Measurements from ENCODE around the gene MOXD1. TPM values are rescaled to one million over a fixed set of nuclear protein-coding genes. Genes with fewer than 3 reads are reported as not detected.
"Not testable (repeated sequence)": the region's sequence is repeated elsewhere in the genome, so short reads cannot be mapped to it uniquely, and the experiment has no call there.

The MOXD1 gene
- total RNA-seq, 1 experiment from 2014 or later: 109 TPM

GRCh38 chr6:132282696-132283095, 118.6 kb downstream of the MOXD1 start:
- peak; percentile 23 for DNase-seq (ENCODE audit: low read depth)

- DNase-seq (ENCODE audit: low read depth): no peak
Observed at GRCh38 chr6:132280436-132280835, 120.8 kb downstream of the MOXD1 start.

DNA sequence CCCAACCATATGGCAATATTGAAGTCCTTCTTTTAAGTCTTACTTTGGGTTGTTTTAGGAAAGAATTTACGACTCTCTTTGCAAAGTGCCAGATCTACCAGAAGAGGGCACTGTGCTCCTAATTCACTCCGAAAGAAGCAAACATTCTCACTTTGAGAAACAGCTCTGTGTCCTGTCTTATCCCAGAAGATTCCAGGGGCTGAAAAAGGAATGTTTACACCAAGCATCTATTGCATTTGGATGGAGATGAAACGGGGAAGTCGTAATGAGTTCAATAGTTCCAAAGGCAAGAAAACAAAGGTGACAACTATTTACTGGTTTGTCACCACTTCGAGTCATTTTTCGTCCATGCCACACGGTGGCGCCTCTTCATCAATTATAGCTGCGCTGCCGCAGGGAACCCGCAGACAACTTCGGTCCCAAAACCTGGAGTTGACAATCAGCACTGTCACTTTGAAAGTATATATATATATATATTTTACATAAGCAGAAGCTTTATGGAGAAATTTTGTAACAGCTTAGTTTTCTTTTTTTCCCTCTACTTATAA, 121.6 kb downstream of the MOXD1 start:
- peak; percentile 70 for DNase-seq (ENCODE audit: low read depth)

DNA sequence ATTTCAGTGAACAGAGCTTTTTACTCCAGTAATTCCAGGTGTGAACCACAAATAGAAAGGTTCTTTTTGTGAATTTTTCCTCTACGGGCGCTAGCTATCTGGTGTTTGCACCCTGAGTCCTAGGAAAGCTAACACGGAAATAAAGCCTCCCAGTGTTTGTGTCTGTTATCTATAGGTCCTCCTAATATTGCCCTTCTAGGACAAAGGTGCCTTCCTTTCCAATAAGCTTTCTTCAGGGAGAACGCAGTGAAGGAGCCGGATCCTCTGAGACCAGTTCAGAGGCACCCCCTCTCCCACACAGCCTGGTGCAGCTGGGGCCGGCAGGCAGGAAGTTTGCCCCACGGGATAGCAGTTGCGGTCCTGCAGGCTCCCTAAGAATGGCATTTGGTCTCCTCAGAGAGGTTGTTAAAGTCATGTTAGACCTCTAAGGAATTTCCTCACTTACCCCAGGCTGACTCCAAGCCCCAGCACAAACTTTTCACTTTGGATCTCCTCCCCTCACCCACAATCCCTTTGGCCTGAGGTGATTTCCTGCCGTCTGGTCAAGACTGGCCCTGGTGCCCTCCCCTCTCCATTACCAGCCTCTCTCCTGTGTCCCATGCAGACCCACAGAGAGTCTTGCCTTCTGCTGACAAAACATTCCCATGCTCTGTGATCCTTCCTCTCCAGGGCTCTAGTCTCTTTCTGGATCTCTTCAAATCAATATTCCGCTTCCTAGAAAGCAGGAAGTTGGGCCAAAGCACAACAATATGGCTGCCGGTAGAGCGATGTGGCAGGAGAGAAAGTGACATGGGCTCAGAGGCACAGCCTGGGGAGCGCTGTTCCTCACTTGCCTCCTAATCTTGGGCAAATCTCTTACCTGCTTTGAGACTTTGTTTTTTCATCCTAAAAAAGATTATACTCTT, 126.0 kb downstream of the MOXD1 start:
- DNase-seq (ENCODE audit: low read depth): peak; percentile 18

DNA sequence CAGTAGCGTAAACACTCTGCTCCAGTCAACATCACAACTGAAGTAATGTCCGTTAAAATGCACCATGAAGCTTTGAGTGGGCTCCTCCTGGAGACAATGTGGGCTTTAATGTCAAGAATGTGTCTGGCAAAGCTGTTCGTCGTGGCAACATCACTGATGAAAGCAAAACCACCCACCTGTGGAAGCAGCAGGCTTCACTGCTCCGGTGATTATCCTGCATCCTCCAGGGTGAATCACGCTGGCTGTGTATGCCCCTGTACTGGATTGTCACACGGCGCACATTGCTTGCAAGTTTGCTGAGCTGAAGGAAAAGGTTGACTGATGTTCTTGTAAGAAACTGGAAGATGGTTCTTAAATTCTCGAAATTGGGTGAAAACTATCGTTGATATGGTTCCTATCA, 128.5 kb downstream of the MOXD1 start:
- DNase-seq (ENCODE audit: low read depth): no peak

DNA sequence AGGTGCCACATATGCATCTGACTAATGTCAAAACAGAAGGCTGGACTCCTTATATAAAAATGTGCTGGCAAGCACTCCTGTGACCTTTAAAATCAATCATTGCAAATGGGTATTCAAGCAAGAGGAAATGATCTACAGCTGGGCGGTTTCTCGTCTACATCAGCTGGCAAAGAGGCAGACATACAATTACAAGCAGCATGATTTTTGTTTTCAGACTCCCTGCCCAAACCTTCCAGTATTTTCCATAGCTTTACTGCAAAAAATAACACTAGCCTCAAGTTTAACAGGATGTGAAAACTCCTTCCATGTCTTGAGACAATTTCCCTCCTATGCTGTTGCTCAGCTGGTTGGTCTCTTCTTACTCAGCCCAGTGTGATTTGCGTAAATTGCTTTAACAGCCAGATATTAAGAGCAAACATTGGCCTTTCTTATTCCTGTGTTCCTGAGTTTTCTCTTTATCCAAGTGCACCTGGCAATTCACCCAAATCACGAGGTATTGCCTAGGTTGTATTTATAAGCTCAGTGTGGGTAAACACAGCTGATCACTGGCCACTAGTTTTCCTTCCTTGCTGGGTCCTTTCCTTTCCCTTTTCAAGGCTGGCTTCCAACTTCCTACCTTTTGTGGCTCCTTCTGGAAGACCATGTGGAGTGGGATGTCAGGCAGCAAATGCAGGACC, 130.4 kb downstream of the MOXD1 start:
- no peak for DNase-seq (ENCODE audit: low read depth)

DNA sequence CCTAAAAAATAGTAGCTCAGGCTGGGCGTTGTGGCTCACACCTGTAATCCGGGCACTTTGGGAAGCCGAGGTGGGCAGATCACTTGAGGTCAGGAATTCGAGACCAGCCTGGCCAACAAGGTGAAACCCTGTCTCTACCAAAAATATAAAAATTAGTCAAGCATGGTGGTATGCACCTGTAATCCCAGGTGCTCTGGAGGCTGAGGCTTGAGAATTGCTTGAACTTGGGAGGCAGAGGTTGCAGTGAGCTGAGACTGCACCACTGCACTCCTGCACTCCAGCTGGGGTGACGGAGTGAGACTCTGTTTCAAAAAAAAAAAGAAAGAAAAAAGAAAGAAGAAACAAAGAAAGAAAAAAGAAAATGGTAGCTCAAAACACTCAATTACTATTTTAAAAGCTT, 132.6 kb downstream of the MOXD1 start:
- not testable (repeated sequence) for DNase-seq (ENCODE audit: low read depth)

DNA sequence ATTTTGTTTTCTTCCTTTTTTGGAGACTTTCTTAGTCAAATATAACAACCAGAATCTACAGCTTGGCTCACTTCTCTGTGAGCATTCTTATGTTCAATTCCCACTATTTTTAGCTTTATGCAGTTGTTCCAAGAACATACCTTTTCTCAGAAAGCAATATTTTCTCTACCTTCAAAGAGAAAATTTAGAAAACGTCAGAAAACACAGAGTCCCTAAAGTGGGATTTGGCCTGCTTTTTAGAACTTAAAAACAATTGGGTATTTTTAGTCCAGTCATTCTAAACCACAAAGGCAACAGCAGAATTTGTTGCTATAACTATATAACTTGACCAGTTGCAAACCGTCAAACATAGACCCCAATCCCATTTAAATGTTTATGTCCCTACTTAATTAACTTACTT, 133.1 kb downstream of the MOXD1 start:
- DNase-seq (ENCODE audit: low read depth): no peak

GRCh38 chr6:132265451-132266097, 135.7 kb downstream of the MOXD1 start:
- DNase-seq (ENCODE audit: low read depth): no peak

DNA sequence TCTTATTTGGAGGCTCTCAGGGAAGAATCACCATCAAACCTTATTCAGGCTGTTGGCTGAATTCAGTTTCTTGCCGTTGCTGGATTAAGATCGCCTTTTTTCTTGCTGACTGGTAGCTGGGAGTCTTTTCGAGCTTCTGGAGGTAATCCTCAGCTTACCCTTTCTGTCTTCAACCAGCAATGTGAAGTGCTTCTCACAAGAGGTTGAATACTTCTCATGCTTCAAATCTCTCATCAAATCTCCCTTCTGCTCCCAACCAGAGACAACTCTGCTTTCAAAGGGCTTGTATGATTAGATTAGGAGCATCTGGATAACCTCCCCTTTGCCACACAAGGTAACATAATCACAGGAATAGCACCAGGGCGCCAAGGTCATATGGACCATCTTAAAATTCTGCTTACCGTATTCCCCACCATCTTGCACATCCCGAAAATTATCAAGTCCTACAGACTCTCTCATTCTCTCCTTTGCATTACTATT, 137.2 kb downstream of the MOXD1 start:
- no peak for DNase-seq (ENCODE audit: low read depth)

- no peak for DNase-seq (ENCODE audit: low read depth)
Observed at GRCh38 chr6:132261354-132261753, 139.9 kb downstream of the MOXD1 start.

DNA sequence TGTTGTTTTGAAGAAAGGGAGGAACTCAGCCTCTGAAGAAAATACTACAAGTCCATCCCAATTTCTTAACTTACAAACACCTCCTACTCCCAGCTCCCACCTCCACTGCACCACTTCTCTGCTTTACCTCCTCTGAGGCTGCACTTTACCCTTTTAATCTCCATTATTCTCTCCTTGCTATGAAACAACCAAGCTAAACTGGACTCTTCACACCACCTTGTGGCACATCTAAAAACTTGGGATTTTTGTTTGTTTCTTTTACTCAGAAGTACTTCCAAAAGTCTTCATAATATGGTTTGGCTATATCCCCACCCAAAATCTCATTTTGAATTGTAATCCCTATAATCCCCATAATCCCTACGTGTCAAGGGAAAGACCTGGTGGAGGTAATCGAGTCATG, 142.2 kb downstream of the MOXD1 start:
- peak; percentile 31 for DNase-seq (ENCODE audit: low read depth)

DNA sequence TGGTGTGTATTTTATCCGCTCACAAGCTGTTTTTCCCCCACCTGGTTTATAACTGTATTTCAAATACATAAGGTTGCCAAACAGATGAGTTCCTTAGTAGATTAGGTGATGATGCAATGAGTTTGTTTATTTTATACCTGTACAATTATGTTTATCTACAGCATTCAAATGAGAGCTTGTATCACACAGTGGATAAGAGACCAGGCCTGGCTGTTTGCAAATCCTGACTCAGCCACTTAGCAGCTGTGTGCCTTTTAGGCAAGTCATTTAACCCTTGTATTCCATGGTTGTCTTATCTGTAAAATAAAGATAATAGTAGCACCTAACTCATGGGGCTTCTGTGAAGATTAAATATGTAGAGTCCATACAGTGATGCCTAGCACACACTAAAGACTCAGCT, 143.7 kb downstream of the MOXD1 start:
- no peak for DNase-seq (ENCODE audit: low read depth)

- DNase-seq (ENCODE audit: low read depth): no peak
Observed at GRCh38 chr6:132256457-132256856, 144.8 kb downstream of the MOXD1 start.

GRCh38 chr6:132253906-132254305, 147.4 kb downstream of the MOXD1 start:
- DNase-seq (ENCODE audit: low read depth): no peak

GRCh38 chr6:132253211-132253610, 148.1 kb downstream of the MOXD1 start:
- peak; percentile 7 for DNase-seq (ENCODE audit: low read depth)

- no peak for DNase-seq (ENCODE audit: low read depth)
Observed at GRCh38 chr6:132252113-132252512, 149.2 kb downstream of the MOXD1 start.

DNA sequence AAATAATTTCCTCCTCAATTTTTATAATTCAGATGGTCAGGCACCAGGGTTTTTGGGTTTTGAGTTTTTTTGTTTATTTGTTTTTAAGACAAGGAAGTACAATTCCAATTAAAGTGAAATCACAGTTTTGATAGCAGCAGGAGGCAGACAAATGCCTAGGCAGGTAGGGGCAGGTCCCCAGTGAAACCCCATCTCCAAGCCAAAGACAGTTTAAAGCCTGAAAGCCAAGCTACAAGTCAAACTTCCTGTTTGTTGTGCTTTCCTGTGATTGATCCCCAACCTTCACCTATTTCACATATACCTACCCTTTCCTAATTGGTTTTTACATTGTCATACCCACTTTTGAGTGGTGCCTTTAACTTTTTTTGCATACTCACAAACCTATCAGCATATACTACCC, 149.6 kb downstream of the MOXD1 start:
- no peak for DNase-seq (ENCODE audit: low read depth)

DNA sequence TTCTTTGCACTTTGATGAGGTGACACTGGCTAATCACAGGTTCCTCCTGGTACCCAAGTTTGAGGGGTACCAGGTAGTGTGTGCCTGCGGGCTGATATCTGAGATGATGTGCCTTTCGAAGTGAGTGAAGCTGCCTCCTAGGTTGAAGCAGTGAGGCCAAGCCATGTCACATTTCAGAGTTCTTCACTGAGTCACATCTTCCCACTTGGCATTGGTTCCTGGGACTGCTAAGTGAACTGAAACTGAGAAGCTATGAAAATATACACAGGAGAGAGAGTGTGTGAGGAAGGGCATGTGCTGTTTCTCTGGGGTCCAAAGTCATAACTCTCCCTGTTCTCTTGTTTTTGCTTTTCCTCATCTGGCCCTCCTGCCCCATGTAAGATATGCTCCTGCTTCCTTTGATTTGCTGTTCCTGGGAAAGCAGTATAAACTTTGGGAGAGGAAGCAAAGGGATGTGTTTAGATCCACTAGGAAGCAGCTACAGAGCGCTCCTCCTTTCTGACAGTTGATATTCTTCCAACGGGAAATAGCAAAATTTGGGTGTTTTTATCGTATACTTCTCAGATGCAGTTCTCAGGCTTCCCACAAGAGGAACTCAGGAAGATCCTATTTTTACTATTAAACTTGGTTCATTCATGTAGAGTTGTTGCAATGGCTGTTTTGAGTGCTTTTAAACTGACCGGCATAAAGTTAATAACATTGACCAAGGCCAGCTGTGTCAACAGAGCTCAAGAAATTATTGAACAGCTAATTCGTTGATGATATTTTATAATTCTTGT, 153.7 kb downstream of the MOXD1 start:
- no peak for DNase-seq (ENCODE audit: low read depth)

DNA sequence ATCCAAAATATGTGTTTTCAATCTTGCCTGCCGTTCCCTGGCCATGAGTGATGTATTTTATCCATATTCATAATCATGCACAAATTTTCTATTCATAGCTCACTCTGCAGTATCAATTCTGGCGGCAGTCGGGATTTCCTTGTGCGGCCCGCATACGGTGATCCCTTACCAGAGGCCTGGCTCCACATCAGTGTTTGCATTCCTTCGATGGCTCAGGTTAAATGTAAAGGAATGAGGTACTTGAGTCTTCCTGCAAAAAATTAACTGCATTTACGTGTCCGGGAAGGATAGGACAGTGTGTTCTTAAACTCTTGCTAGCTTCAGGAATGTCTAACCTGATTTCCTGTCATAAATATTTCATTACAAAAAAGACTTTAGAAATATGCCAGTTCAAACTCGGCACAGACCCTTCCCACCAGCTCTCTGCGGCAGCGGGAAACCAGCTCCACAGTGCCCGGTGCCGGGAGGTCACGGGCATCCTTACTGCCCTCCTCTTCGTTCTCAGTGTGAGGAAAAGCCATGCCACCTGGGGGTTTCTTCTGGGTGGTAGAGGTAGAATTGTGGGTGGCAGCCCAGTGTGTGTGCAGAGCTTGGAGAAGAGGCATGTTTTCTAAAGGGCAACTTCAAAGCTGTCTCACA, 154.5 kb downstream of the MOXD1 start:
- DNase-seq (ENCODE audit: low read depth): no peak

- no peak for DNase-seq (ENCODE audit: low read depth)
Observed at GRCh38 chr6:132246120-132246617, 155.1 kb downstream of the MOXD1 start.

Data from RPMI7951 (cell line).